Measurements from ENCODE around the gene RPL37.
A peak's percentile ranks its signal among the peaks of the same experiment; 100 is the strongest.

RPL37 gene

DNA sequence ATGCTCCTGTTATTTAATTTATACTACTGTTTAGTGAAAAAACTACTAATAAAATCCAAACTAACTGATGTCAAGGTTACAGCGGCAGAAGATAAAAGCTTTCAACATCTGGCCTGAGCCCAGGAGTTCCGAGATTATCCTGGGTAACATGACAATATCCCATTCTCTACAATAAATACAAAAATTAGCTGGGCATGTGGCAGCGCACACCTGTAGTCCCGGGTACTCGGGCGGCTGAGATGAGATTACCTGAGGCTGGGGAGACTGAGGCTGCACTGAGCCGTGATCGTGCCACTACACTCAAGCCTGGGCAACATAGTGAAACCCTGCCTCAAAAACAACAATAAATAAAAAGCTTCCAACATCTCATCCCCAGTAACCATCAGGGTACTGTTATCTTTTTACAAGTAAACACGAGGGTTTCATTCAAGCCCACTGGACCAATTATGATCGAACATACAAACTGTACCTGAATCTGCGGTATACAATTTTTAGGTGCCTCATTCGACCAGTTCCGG is 1.3 kb downstream of the RPL37 start:
- DNase-seq = no peak

GRCh38 chr5:40832345-40832744 is 2.7 kb downstream of the RPL37 start:
- DNase-seq = no peak

GRCh38 chr5:40831346-40832210 is 3.4 kb downstream of the RPL37 start:
- no peak for DNase-seq

- DNase-seq = no peak
Measured at GRCh38 chr5:40829748-40830533, 5.1 kb downstream of the RPL37 start.

DNA sequence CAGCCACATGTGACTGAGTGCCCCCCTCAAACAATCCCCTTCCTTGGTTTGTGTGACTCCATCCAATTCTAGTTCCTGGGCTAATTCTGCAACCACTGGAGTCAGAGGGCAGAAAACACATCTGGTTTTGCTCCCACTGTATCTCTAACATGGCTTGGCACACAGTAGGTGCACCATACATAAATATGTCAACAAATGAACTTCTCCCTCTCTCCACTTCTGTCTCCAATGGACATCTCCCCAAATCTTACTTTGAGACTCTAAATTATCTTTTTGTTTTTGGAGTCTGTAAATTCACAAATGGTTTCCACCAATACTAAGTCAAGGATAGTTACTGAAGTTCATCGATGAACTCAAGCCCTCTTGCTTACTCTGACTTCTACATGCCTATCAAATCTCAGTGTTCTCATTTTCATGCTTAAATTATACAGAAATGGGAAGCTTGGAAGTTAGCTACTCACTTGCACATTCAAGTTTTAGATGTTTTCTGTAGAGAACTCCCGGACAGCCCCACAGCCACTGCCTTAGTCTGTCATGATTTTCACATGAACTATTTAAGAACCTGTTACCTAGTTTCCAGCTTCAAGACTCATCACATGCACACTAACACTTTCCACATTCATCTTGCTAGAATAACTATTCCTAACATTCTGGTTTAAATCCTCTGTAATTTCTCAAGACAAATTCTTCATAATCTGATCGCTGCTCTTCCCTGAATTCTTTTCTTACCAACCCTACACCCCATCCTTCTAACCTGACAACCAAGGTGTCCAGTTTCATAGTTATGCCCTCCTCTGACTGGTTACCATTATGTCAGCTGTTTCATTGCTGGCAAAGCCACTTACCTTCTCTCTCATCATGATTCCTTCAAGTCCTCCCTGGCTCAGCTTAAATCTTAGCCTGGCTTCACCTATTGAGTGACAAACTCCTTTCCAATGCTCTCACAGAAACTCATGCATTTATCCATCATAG is 6.0 kb downstream of the RPL37 start:
- DNase-seq = peak; percentile 30

DNA sequence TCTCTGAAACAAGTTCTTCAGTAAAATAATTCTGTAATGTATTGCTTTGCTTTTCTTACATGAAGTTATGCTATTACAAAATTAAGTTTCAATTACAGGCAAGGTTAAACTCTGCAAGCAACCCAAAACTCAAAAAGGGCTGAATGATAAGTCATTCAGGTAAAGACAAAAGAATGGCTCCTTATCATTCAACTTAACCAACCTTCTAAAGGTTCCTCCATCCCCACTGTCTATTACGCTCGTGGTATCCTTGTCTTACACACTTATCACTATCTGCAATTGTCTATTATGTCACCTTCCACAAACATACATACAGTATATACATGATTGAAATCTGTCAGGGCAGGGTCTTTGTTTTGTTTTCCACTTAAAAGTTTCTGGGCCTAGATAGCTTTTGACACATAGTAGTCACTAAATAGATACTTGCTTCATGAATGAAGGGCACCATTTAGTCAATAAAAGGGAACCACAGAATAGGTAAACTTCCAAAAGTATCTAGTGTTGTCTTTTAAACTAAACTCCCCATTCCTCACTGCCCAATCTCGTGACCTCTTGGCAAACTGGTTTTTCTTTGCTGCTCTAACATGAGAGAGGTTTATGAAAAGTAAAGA is 6.9 kb downstream of the RPL37 start:
- peak; percentile 29 for DNase-seq

DNA sequence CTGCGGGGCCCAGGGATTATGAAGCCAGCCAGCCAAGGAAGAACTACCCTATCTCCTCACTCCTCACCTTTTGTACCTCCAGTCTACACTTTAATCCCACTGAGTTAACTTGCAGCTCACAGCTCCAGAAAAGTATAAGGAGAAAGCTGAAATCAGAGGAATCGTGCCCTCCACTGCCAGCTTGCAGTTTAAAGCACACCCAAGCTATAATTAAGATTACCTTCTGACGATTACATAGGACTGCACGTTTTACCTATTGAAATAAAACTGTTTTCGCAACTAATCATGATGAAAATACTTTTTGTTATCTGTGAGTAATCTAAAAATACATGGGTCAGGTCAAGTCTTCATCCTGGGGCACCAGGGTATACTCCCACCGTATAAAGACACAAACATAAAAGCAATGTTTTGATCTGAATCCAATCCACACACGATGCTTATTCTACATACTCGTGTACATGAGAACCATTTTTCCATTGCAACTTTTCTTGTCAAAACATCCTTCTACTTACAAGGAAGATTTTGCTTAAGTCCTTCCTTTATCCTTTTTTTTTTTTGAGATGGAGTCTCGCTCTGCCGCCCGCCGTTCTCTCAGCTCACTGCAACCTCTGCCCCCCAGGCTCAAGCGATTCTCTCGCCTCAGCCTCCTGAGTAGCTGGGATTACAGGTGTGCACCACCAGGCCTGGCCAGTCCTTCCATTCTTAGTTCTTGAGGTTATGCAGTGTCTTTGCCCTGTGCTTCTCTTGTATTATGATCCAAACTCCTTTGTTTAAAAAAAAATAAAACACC is 7.6 kb downstream of the RPL37 start:
- DNase-seq = no peak

DNA sequence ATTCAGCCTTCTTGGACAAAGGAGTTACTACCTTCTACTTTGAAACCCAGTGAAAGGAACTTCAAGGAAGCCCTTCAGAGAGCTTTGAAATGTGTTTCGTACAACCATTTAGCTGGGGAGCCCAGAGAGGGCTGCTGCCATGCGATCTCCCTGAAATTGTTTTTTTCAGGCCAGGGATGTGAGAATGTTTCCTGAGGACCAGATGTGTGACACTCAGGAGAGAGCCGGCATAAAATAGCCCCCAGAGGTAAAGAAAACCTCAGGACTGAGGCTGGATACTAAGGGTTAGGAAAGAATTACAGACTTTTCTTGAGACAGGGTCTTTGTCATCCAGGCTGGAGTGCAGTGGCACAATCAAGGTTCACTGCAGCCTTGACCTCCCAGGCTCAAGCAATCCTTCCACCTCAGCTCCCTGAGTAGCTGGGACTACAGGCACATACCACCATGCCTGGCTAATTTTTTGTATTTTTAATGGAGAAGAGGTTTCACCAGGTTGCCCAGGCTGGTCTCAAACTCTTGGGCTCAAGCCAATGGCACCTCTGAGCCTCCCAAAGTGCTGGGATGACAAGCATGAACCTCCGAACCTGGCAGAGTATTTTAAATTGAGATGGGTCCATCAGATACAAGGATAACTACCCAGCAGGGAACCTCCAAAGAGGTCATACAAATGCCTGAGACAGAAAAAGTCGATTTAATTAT is 8.4 kb downstream of the RPL37 start:
- DNase-seq = no peak

- peak; percentile 59 for DNase-seq
Measured at GRCh38 chr5:40825461-40826043, 9.5 kb downstream of the RPL37 start.

GRCh38 chr5:40823459-40823858 is 11.6 kb downstream of the RPL37 start:
- DNase-seq = no peak

GRCh38 chr5:40813698-40814281 is 21.2 kb downstream of the RPL37 start:
- no peak for DNase-seq

- no peak for DNase-seq
Measured at GRCh38 chr5:40812125-40812524, 22.9 kb downstream of the RPL37 start.

GRCh38 chr5:40801771-40802562 is 33.1 kb downstream of the RPL37 start:
- DNase-seq = peak; percentile 97

- peak; percentile 53 for DNase-seq
Measured at GRCh38 chr5:40799258-40799657, 35.8 kb downstream of the RPL37 start.

- no peak for DNase-seq
Measured at GRCh38 chr5:40798801-40799210, 36.2 kb downstream of the RPL37 start.

GRCh38 chr5:40798012-40798800 is 36.8 kb downstream of the RPL37 start, which contains the start of gene PRKAA1:
Gene PRKAA1, minus strand, starts transcription at chr5:40798374. Its CDS starts 185 bp downstream, at chr5:40798189.
- DNase-seq = peak; percentile 92

GRCh38 chr5:40797273-40798011 is 37.6 kb downstream of the RPL37 start:
- peak; percentile 89 for DNase-seq
